GM12801 (cell line): ENCODE measurements around the gene RSBN1L.

Source experiments
- CTCF ChIP-seq: IDR thresholded peaks from one replicate; pipeline ENCODE4 v1.5.1; 2011; ENCODE audit warnings: control low read depth; ENCODE audit not compliant: insufficient read length; ENCODE audit errors: extremely low read depth

RSBN1L gene

GRCh38 chr7:77738871-77739270, 42.6 kb downstream of the RSBN1L start:
- no peak for TF ChIP-seq CTCF

GRCh38 chr7:77740257-77740656, 44.0 kb downstream of the RSBN1L start:
- TF ChIP-seq CTCF = no peak

GRCh38 chr7:77743518-77743917, 47.3 kb downstream of the RSBN1L start:
- no peak for TF ChIP-seq CTCF

GRCh38 chr7:77745746-77746145, 49.5 kb downstream of the RSBN1L start:
- TF ChIP-seq CTCF = no peak

GRCh38 chr7:77746164-77746823, 50.0 kb downstream of the RSBN1L start:
- TF ChIP-seq CTCF = no peak

GRCh38 chr7:77746824-77747165, 50.5 kb downstream of the RSBN1L start:
- no peak for TF ChIP-seq CTCF

- TF ChIP-seq CTCF = no peak
Measured at GRCh38 chr7:77747178-77747577, 50.9 kb downstream of the RSBN1L start.
